AG09309 (cell line): ENCODE results near the gene CELF4.

ENCODE experiments used
- DNase-seq: peaks from one replicate; pipeline ENCODE4 v3.0.0-alpha.2; 2010; ENCODE audit warnings: low read depth
- H3K4me3 ChIP-seq: 2 replicates; pipeline ENCODE4 v1.5.1; 2011; ENCODE audit warnings: mild to moderate bottlenecking, low read depth, low read length, moderate library complexity; ENCODE audit not compliant: control insufficient read depth
- TF ChIP-seq, protein P1 (sequence below): IDR thresholded peaks from 2 replicates; pipeline ENCODE4 v1.5.1; 2011; ENCODE audit warnings: mild to moderate bottlenecking, low read depth, low read length, inconsistent platforms; ENCODE audit not compliant: insufficient read depth, control insufficient read depth; ENCODE audit errors: missing control alignments

The CELF4 gene

DNA sequence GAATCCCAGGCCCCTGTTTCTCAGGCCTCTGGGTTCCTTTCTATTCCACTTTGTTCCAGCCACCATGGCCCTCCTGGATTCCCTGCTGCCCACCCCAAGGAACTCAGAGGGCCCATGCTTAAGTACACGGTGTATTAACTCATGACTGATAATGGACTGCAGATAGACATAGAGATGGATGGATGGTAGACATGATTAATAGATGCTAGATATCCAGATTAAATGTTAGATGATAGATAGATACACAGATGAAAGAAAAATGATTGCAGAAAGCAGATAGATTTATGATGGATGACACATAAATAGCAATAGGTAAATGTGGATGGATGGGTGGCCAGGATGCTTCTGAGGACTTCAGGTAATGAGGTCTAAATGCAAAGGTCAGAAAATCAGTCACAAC is 278.0 kb downstream of the CELF4 start:
- no peak overlapping the region for H3K4me3 ChIP-seq
- TF ChIP-seq, protein P1, sequence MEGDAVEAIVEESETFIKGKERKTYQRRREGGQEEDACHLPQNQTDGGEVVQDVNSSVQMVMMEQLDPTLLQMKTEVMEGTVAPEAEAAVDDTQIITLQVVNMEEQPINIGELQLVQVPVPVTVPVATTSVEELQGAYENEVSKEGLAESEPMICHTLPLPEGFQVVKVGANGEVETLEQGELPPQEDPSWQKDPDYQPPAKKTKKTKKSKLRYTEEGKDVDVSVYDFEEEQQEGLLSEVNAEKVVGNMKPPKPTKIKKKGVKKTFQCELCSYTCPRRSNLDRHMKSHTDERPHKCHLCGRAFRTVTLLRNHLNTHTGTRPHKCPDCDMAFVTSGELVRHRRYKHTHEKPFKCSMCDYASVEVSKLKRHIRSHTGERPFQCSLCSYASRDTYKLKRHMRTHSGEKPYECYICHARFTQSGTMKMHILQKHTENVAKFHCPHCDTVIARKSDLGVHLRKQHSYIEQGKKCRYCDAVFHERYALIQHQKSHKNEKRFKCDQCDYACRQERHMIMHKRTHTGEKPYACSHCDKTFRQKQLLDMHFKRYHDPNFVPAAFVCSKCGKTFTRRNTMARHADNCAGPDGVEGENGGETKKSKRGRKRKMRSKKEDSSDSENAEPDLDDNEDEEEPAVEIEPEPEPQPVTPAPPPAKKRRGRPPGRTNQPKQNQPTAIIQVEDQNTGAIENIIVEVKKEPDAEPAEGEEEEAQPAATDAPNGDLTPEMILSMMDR: no peak
- DNase-seq: no peak

- H3K4me3 ChIP-seq: no peak overlapping the region
- DNase-seq: no peak
- TF ChIP-seq, protein P1: no peak
Measured at GRCh38 chr18:37286801-37287200, 278.8 kb downstream of the CELF4 start.

DNA sequence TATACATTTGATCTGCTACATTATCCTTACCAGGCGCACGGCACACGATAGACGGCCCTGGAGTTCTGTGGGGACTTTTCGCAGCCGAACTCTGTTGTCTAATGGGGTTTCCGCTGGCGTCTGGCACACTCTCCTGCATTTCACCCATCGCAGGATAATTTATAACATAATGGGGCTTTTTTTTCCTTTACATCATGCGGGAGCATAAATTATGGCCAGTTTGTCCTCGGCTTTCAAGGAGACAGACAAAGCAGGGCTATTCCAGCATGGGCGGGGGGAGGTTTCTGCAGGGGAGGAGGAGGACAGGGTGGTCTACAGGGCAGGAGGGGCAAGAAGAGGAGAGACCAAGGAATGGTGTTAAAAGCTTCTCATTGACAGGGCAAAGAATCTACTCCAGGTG is 279.8 kb downstream of the CELF4 start:
- TF ChIP-seq, protein P1: no peak
- DNase-seq: no peak

DNA sequence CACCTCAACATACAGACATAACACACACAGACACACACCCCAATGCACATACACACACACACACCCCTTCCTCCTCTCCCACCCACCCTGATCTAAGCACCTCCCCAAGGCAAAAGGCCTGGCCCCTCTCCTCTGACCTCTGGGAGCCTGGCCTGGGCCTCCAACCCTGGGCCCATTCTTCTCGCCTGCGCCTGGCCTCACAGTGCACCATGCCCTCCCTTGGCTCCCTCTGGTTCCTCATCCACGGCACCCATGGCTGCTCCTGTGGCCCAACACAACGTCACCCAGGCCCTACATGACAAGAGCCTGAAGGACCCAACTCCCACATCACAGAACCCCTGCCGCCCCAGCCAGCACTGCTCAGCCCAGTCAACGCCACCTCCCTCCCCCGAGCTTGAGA is 281.3 kb downstream of the CELF4 start:
- DNase-seq: no peak
- TF ChIP-seq, protein P1: no peak
- no peak overlapping the region for H3K4me3 ChIP-seq

More for the DNA sequence above, 279.8 kb downstream of the CELF4 start:
- H3K4me3 ChIP-seq: no peak overlapping the region

- DNase-seq: no peak
Measured at GRCh38 chr18:37282386-37283037, 283.1 kb downstream of the CELF4 start.

DNA sequence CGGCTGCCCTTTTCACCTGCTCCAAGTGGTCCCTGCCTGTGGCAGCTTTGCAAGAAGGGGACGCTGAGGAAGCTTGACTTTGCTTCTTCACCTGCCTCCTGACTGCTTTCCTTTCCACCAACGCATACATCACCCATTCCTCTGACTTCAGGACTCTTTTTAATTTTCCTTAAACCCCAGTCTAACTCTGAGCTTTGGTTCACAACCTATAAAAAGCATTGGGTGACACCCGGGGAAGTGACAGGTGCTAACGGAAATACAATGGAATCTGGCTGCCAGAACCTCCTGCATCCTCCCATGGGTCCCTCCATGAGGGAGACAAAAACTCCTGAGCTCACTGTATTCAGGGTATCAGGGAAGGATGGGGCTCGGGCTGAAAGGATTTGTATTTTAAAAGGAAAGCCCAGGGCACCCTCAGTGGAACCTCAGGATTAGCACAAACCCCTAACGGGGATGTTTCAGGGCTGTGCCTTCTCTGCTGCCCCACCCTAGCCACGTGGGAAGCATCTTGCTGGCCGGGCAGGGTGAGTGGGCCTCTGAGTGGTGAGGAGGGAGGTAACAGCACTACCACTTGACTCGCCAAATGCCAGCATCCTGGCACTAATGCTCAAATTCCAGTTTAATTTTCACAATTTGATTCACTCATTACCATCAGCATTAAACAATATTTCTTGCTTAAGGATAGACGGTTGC is 284.8 kb downstream of the CELF4 start:
- DNase-seq: no peak
- TF ChIP-seq, protein P1: no peak
- no peak overlapping the region for H3K4me3 ChIP-seq

More at GRCh38 chr18:37282386-37283037, 283.1 kb downstream of the CELF4 start:
- TF ChIP-seq, protein P1: peak; percentile 50
- no peak overlapping the region for H3K4me3 ChIP-seq
